ENCODE results near the gene ITGA5. TPM values are rescaled to one million over a fixed set of nuclear protein-coding genes. Genes with fewer than 3 reads are reported as not detected.

The ITGA5 gene
- total RNA-seq, 1 donor from 2014 or later, result 317 TPM

DNA sequence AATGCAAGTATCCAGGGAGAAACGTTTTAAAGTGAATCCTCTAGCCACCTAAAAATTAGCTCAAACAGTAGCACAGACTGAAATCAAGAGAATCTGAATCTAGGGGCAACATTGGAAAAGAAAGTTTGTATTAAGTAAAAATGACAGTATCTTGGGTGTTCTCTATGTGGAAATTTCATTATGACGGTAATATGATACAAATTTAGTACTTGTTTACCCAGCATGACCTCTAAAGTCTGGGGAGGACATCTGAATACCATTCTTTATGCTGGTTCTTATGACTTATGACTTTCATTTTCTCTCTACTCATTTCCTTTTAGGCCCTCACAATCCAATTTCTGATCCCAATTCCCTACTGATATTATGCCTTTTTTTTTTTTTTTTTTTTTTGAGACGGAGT, 40.3 kb upstream of the ITGA5 start:
- no peak for DNase-seq (ENCODE audit: low read depth)
- Histone ChIP-seq H4K20me1 (ENCODE audit: insufficient read depth, low read length) (no peaks in the 10 kb centered on the region), H3K9ac (ENCODE audit: low read length) (no peak overlapping the region), H3K79me2 (ENCODE audit: insufficient read depth, low read length) (no peaks in the 10 kb centered on the region), H3K9me3 (ENCODE audit: insufficient read depth, low read depth, low read length) (no peaks in the 10 kb centered on the region), H3K4me2 (ENCODE audit: low read length) (no peak overlapping the region), H2AFZ (ENCODE audit: low read depth, low read length) (no peak overlapping the region), H3K4me1 (ENCODE audit: insufficient read depth, low read length) (no peaks in the 10 kb centered on the region), H3K4me3 (ENCODE audit: insufficient read depth, low read depth, low read length) (no peak overlapping the region), H3K27me3 (ENCODE audit: insufficient read depth, low read length) (peaks cover 22% of the 10 kb centered on the region), H3K36me3 (ENCODE audit: insufficient read depth, low read length) (no peaks in the 10 kb centered on the region), H3K27ac (ENCODE audit: low read depth, low read length) (no peak overlapping the region)
- no peak overlapping the region for H3K4me3 Mint-ChIP-seq (ENCODE audit: unreplicated experiment)
- peaks cover 16% of the 10 kb centered on the region for H3K27me3 Mint-ChIP-seq (ENCODE audit: low read depth, unreplicated experiment)
- H3K36me3 Mint-ChIP-seq (ENCODE audit: low read depth, unreplicated experiment), result no peaks in the 10 kb centered on the region
- FAIRE-seq, result no peak
- no peak overlapping the region for H3K27ac Mint-ChIP-seq (ENCODE audit: unreplicated experiment)
- H3K9me3 Mint-ChIP-seq (ENCODE audit: unreplicated experiment), result no peaks in the 10 kb centered on the region
- TF ChIP-seq EZH2 (IDR thresholded peaks at IDR 0.05; ENCODE audit: insufficient read depth, low read length), result no peak
- TF ChIP-seq, protein P1, sequence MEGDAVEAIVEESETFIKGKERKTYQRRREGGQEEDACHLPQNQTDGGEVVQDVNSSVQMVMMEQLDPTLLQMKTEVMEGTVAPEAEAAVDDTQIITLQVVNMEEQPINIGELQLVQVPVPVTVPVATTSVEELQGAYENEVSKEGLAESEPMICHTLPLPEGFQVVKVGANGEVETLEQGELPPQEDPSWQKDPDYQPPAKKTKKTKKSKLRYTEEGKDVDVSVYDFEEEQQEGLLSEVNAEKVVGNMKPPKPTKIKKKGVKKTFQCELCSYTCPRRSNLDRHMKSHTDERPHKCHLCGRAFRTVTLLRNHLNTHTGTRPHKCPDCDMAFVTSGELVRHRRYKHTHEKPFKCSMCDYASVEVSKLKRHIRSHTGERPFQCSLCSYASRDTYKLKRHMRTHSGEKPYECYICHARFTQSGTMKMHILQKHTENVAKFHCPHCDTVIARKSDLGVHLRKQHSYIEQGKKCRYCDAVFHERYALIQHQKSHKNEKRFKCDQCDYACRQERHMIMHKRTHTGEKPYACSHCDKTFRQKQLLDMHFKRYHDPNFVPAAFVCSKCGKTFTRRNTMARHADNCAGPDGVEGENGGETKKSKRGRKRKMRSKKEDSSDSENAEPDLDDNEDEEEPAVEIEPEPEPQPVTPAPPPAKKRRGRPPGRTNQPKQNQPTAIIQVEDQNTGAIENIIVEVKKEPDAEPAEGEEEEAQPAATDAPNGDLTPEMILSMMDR (IDR thresholded peaks at IDR 0.05; ENCODE audit: insufficient read depth, low read depth, low read length), result no peak
- no peaks in the 10 kb centered on the region for H3K4me1 Mint-ChIP-seq (ENCODE audit: low read depth, unreplicated experiment)

DNA sequence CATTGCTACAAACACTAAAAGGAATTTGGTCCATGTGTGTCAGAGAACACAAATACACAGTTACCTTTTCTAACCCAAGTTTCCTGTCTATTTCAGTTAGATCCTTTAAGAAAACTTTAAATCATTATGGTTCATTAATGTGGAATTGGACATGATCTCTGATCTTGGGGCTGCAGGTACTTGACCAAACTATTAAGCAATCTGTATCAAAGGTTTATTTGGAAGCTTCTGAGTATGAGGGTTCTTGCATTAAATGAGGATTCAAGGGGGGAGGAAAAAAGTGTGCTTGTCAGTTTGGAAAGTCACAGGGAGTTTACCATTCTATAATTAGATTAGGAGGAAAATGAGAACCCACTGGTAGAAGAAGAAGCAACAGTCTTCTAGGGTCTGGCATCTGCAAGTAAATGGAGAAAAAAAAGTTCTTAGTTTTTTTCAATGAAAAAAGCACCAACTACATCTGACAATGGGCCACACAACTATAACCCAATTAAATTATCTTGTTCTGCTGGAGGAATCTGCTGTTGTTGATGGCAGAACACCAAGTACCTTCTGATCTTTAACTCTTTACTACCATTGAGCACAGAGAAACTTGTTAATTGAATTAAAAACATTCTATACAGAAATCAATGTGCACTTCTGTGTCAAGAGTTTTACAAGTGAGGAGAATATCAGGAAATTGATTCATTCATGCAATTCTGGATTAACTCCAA, 36.8 kb upstream of the ITGA5 start:
- peaks cover 6% of the 10 kb centered on the region for H3K27me3 ChIP-seq (ENCODE audit: insufficient read depth, low read length)

More for the DNA sequence above, 36.8 kb upstream of the ITGA5 start:
- Mint-ChIP-seq H3K27me3 (ENCODE audit: low read depth, unreplicated experiment) (peaks cover 16% of the 10 kb centered on the region), H3K9me3 (ENCODE audit: unreplicated experiment) (no peaks in the 10 kb centered on the region), H3K27ac (ENCODE audit: unreplicated experiment) (no peak overlapping the region), H3K4me1 (ENCODE audit: low read depth, unreplicated experiment) (no peaks in the 10 kb centered on the region), H3K4me3 (ENCODE audit: unreplicated experiment) (no peak overlapping the region), H3K36me3 (ENCODE audit: low read depth, unreplicated experiment) (no peaks in the 10 kb centered on the region)
- no peaks in the 10 kb centered on the region for H3K36me3 ChIP-seq (ENCODE audit: insufficient read depth, low read length)
- no peaks in the 10 kb centered on the region for H3K79me2 ChIP-seq (ENCODE audit: insufficient read depth, low read length)
- FAIRE-seq (peak; percentile 32), DNase-seq (ENCODE audit: low read depth) (no peak)
- H2AFZ ChIP-seq (ENCODE audit: low read depth, low read length), result no peak overlapping the region
- no peak overlapping the region for H3K9ac ChIP-seq (ENCODE audit: low read length)
- H3K4me2 ChIP-seq (ENCODE audit: low read length), result no peak overlapping the region
- H3K4me1 ChIP-seq (ENCODE audit: insufficient read depth, low read length), result no peaks in the 10 kb centered on the region
- no peak overlapping the region for H3K27ac ChIP-seq (ENCODE audit: low read depth, low read length)
- TF ChIP-seq, protein P1 (IDR thresholded peaks at IDR 0.05; ENCODE audit: insufficient read depth, low read depth, low read length), result no peak
- TF ChIP-seq EZH2 (IDR thresholded peaks at IDR 0.05; ENCODE audit: insufficient read depth, low read length), result no peak
- H4K20me1 ChIP-seq (ENCODE audit: insufficient read depth, low read length), result no peaks in the 10 kb centered on the region
- no peak overlapping the region for H3K4me3 ChIP-seq (ENCODE audit: insufficient read depth, low read depth, low read length)
- H3K9me3 ChIP-seq (ENCODE audit: insufficient read depth, low read depth, low read length), result no peaks in the 10 kb centered on the region
